GM18499 (cell line): ENCODE data around the gene SLC14A1.

Source experiments
- ATAC-seq: cut with Tn5 transposase; IDR thresholded peaks from one replicate; pipeline ENCODE4 v1.9.1; 2021; ENCODE audit warnings: moderate number of reproducible peaks; ENCODE audit not compliant: insufficient read depth, unreplicated experiment

Gene SLC14A1

GRCh38 chr18:45792506-45793263 lies 68.7 kb downstream of the SLC14A1 start:
- ATAC-seq = no peak

GRCh38 chr18:45793264-45793965 lies 69.4 kb downstream of the SLC14A1 start:
- ATAC-seq = no peak

DNA sequence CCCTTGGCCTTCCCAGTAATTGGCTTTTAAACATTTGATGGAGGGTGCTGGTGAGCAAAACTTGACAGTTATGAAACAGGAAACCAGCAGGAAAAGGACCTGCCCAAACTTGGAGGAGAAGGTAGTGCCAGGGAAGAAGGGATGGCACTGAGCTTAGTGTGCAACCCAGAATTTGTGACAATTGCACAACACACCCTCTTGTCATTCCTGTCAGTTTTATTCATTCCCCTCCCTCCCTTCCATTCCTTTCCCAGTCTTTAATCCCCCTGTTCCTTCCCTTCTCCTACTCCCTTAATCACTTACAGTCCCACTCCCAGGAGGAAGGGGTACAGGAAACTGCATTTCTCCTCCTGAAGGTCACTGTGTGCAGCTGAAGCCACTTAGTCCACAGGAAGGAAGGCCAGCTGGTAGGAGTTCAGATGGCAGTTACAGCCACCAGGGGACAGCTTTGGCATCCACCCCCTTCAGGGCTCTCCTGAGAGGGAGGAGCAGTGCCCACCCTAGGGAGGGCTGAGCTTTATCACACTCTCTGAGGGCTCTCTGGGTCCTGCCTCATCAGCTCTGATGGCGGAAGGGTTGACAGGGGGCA lies 77.5 kb downstream of the SLC14A1 start:
- ATAC-seq = no peak
